Endothelial cell of umbilical vein (primary cell): ENCODE measurements around the gene ZNF524.

Source experiments
- FOS ChIP-seq: IDR thresholded peaks from 2 replicates; pipeline ENCODE4 v1.6.1; 2011; ENCODE audit warnings: mild to moderate bottlenecking, low read length, moderate library complexity, borderline replicate concordance; ENCODE audit not compliant: insufficient read depth
- POLR2A ChIP-seq: IDR thresholded peaks from 2 replicates; pipeline ENCODE4 v1.6.1; 2012; ENCODE audit warnings: low read depth, mild to moderate bottlenecking, control low read depth, low read length
- TF ChIP-seq, protein P1 (sequence below): IDR thresholded peaks from 2 replicates; pipeline ENCODE4 v1.6.1; 2011; ENCODE audit not compliant: insufficient read depth, insufficient read length
- TF ChIP-seq, protein P2 (sequence below), 2 donors: IDR thresholded peaks; 1 replicate in 1 of 2; 2 replicates in 1 of 2; pipeline ENCODE4 v1.5.1; 2011; ENCODE audit warnings: low read length in 2 of 2, mild to moderate bottlenecking in 2 of 2, moderate library complexity in 2 of 2, control low read depth in 1 of 2, inconsistent platforms in 1 of 2, low read depth in 1 of 2; ENCODE audit not compliant: insufficient read depth in 1 of 2; ENCODE audit errors: extremely low read depth in 1 of 2

DNA sequence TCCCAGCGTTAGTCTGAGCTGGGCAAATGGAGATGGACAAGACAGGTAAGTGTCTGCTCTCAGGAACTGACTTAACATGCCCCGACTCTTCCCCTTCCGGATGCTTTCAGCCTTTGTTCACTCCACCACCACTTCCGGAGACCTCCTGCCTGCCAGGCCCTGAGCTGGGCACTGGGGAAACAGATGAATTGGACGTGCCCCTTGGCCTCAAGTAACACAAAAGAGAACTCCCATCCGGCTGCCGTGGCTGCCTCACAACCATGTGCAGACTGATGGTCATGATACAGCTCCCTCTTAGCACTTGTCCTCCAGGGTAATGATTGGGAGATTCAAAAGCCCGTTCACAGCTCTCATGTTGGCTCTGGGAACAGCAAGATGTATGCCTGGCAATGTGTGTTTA is 17.3 kb downstream of the ZNF524 start:
- TF ChIP-seq, protein P1, sequence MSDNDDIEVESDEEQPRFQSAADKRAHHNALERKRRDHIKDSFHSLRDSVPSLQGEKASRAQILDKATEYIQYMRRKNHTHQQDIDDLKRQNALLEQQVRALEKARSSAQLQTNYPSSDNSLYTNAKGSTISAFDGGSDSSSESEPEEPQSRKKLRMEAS = no peak
- TF ChIP-seq POLR2A (no peak), FOS (no peak)
- TF ChIP-seq, protein P2, sequence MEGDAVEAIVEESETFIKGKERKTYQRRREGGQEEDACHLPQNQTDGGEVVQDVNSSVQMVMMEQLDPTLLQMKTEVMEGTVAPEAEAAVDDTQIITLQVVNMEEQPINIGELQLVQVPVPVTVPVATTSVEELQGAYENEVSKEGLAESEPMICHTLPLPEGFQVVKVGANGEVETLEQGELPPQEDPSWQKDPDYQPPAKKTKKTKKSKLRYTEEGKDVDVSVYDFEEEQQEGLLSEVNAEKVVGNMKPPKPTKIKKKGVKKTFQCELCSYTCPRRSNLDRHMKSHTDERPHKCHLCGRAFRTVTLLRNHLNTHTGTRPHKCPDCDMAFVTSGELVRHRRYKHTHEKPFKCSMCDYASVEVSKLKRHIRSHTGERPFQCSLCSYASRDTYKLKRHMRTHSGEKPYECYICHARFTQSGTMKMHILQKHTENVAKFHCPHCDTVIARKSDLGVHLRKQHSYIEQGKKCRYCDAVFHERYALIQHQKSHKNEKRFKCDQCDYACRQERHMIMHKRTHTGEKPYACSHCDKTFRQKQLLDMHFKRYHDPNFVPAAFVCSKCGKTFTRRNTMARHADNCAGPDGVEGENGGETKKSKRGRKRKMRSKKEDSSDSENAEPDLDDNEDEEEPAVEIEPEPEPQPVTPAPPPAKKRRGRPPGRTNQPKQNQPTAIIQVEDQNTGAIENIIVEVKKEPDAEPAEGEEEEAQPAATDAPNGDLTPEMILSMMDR (IDR thresholded peaks at IDR 0.05; ENCODE audit: extremely low read depth in 1 of 2, insufficient read depth in 1 of 2, low read depth in 1 of 2, low read length in 2 of 2) = no peak
